HL-60 (cell line): ENCODE data around the gene PCID2.

Experiments used
- DNase-seq, 2 experiments: peaks; one replicate each; pipeline ENCODE4 v3.0.0-alpha.2; 2010 to 2020; ENCODE audit warnings: low read depth in 1 of 2, low spot score in 1 of 2
- H3K27ac ChIP-seq: fragments of 250-450 bp; sonication (Bioruptor Pico); replicated peaks from 2 replicates; pipeline ENCODE4 v1.5.1; 2020; ENCODE audit warnings: mild to moderate bottlenecking, moderate library complexity
- H3K27me3 ChIP-seq: fragments of 250-450 bp; sonication (Bioruptor Pico); 2 replicates; pipeline ENCODE4 v1.5.1; 2021; ENCODE audit warnings: mild to moderate bottlenecking, moderate library complexity; ENCODE audit not compliant: insufficient read depth, poor library complexity, severe bottlenecking
- H3K4me3 ChIP-seq: replicated peaks from 2 replicates; pipeline ENCODE4 v1.5.1; 2011; ENCODE audit warnings: mild to moderate bottlenecking, control low read depth, low read length; ENCODE audit not compliant: insufficient read depth
- CTCF ChIP-seq: IDR thresholded peaks from one replicate; pipeline ENCODE4 v1.5.1; 2011; ENCODE audit warnings: low read length, control low read depth, inconsistent platforms; ENCODE audit not compliant: insufficient read depth
- GABPA ChIP-seq: IDR thresholded peaks from 2 replicates; pipeline ENCODE4 v1.6.1; 2012; ENCODE audit warnings: low read depth
- POLR2AphosphoS5 ChIP-seq: IDR thresholded peaks from 2 replicates; pipeline ENCODE4 v1.6.1; 2012; ENCODE audit warnings: low read depth
- REST ChIP-seq: IDR thresholded peaks from 2 replicates; pipeline ENCODE4 v1.6.1; 2012; ENCODE audit warnings: low read depth; ENCODE audit not compliant: insufficient replicate concordance
- SPI1 ChIP-seq: IDR thresholded peaks from 2 replicates; pipeline ENCODE4 v1.6.1; 2012; ENCODE audit warnings: low read depth, mild to moderate bottlenecking, borderline replicate concordance

PCID2 gene

GRCh38 chr13:113202912-113203311, 5.6 kb downstream of the PCID2 start:
- no peak for DNase-seq
- no peaks in the 10 kb centered on the region for H3K27me3 ChIP-seq
- H3K4me3 ChIP-seq, result no peak overlapping the region
- H3K27ac ChIP-seq, result no peak overlapping the region
- TF ChIP-seq GABPA (no peak), SPI1 (no peak), REST (no peak), CTCF (no peak), POLR2AphosphoS5 (no peak)

GRCh38 chr13:113201815-113202214, 6.7 kb downstream of the PCID2 start:
- no peak for DNase-seq
- no peak overlapping the region for H3K4me3 ChIP-seq
- no peak overlapping the region for H3K27ac ChIP-seq
- H3K27me3 ChIP-seq, result no peaks in the 10 kb centered on the region
- TF ChIP-seq SPI1, result no peak
- no peak for TF ChIP-seq POLR2AphosphoS5
- no peak for TF ChIP-seq REST
- no peak for TF ChIP-seq GABPA
- TF ChIP-seq CTCF, result no peak

- no peak for DNase-seq
Observed at GRCh38 chr13:113196970-113197737, 11.3 kb downstream of the PCID2 start.

More at GRCh38 chr13:113196970-113197737, 11.3 kb downstream of the PCID2 start:
- Histone ChIP-seq H3K4me3 (no peak overlapping the region), H3K27ac (no peak overlapping the region), H3K27me3 (no peaks in the 10 kb centered on the region)
- TF ChIP-seq POLR2AphosphoS5, result no peak
- no peak for TF ChIP-seq CTCF
- TF ChIP-seq SPI1, result no peak
- no peak for TF ChIP-seq GABPA
- TF ChIP-seq REST, result no peak
